Kidney (tissue), 14 donors: ENCODE measurements around the gene NDUFS4. TPM values are rescaled to one million over a fixed set of nuclear protein-coding genes. Genes with fewer than 3 reads are reported as not detected.

Experiments used
- DNase-seq, 5 donors: peaks; one replicate each; pipeline ENCODE4 v3.0.0-alpha.2; 2013 to 2020
- FAIRE-seq: peaks from 2 replicates; lab custom pipeline; 2012; peaks lifted over from hg19 to GRCh38; lab: Jason Lieb, UNC
- H3K27ac ChIP-seq, 2 donors: one replicate each; pipeline ENCODE4 v1.7.0; 2013; ENCODE audit warnings: low read depth in 2 of 2, low read length in 2 of 2, inconsistent platforms in 1 of 2
- H3K27me3 ChIP-seq: one replicate; pipeline ENCODE4 v1.7.1; 2013; ENCODE audit warnings: low read length, inconsistent platforms; ENCODE audit not compliant: control insufficient read depth, insufficient read depth
- H3K36me3 ChIP-seq, 3 donors: one replicate each; pipeline versions ENCODE4 v1.7.0 to v1.7.1; 2013; ENCODE audit warnings: low read length in 3 of 3, control low read depth in 1 of 3, inconsistent platforms in 1 of 3; ENCODE audit not compliant: insufficient read depth in 3 of 3, control insufficient read depth in 2 of 3
- H3K4me1 ChIP-seq, 3 donors: one replicate each; pipeline versions ENCODE4 v1.7.0 to v1.7.1; 2013; ENCODE audit warnings: low read length in 3 of 3, inconsistent platforms in 1 of 3, low read depth in 1 of 3; ENCODE audit not compliant: control insufficient read depth in 2 of 3, insufficient read depth in 2 of 3
- H3K4me3 ChIP-seq, 3 donors: one replicate each; pipeline versions ENCODE4 v1.7.0 to v1.8.1; 2013; ENCODE audit warnings: low read length in 3 of 3, control low read depth in 1 of 3, inconsistent platforms in 1 of 3
- H3K9ac ChIP-seq, 3 donors: one replicate each; pipeline versions ENCODE4 v1.7.0 to v1.7.1; 2013; ENCODE audit warnings: low read length in 3 of 3, control low read depth in 1 of 3, inconsistent platforms in 1 of 3
- H3K9me3 ChIP-seq, 3 donors: one replicate each; pipeline versions ENCODE4 v1.7.0 to v1.7.1; 2013; ENCODE audit warnings: low read length in 3 of 3, control low read depth in 1 of 3, inconsistent platforms in 1 of 3; ENCODE audit not compliant: control insufficient read depth in 2 of 3, insufficient read depth in 1 of 3
- CTCF ChIP-seq: IDR thresholded peaks from 3 replicates; pipeline ENCODE4 v1.5.1; 2012; ENCODE audit warnings: mild to moderate bottlenecking, moderate library complexity, borderline replicate concordance; ENCODE audit not compliant: insufficient read depth; ENCODE audit errors: extremely low read depth
- intact Hi-C: fragments of 100-400 bp; cut with DNase I; formaldehyde crosslinking; loops from one replicate; pipeline ENCODE4 v1.11.1; 2022
- polyA plus RNA-seq: library from polyadenylated mRNA; stranded (reverse); fragments of 350-450 nt; fragmentation: Illumina TruSeq; extraction: RNeasy Lipid Tissue Mini Kit (QIAGEN cat#74804); gene quantifications from one replicate; pipeline ENCODE4 v1.2.3, GENCODE V29; 2014; ENCODE audit warnings: low read depth, low replicate concordance; ENCODE audit not compliant: insufficient read depth
- total RNA-seq: library from RNA; stranded (reverse); fragmentation: NEBNext Ultra II Directional; extraction: Animal tissue kit (Norgen Biotek cat#: 25700); gene quantifications from one replicate; pipeline ENCODE4 v1.2.1, GENCODE V29; 2021
- donor health status: control.
- donor health status: control.
- donor health status: control.
- donor health status: control.
- donor health status: control.
- donor health status: DM: yes; HTN: yes; CAD: no.
- donor health status: Normal renal cell carcinoma (clear cell type).

NDUFS4 gene
- total and polyA plus RNA-seq, 2 donors from 2014 or later = 73.9 to 219 TPM

- FAIRE-seq = no peak
- no peak for TF ChIP-seq CTCF
- intact Hi-C loops = no loop called here
Observed at GRCh38 chr5:53556001-53556400, 4.4 kb upstream of the NDUFS4 start.

GRCh38 chr5:53557386-53557785 lies 3.1 kb upstream of the NDUFS4 start:
- DNase-seq (no peak), FAIRE-seq (no peak)
- no peaks in the 10 kb centered on the region for H3K36me3 ChIP-seq
- H3K27ac ChIP-seq = no peak overlapping the region
- H3K27me3 ChIP-seq = no peaks in the 10 kb centered on the region
- no peak overlapping the region for H3K4me3 ChIP-seq
- no peak overlapping the region for H3K9ac ChIP-seq
- intact Hi-C loops = no loop called here
- no peaks in the 10 kb centered on the region for H3K9me3 ChIP-seq
- no peaks in the 10 kb centered on the region for H3K4me1 ChIP-seq
- no peak for TF ChIP-seq CTCF

More at GRCh38 chr5:53556001-53556400, 4.4 kb upstream of the NDUFS4 start:
- no peak overlapping the region for H3K27ac ChIP-seq
- no peaks in the 10 kb centered on the region for H3K4me1 ChIP-seq
- no peak overlapping the region for H3K9ac ChIP-seq
- H3K9me3 ChIP-seq = no peaks in the 10 kb centered on the region
- H3K36me3 ChIP-seq = no peaks in the 10 kb centered on the region
- DNase-seq = no peak
- no peaks in the 10 kb centered on the region for H3K27me3 ChIP-seq
- no peak overlapping the region for H3K4me3 ChIP-seq

GRCh38 chr5:53558966-53559365 lies 1.5 kb upstream of the NDUFS4 start:
- FAIRE-seq = no peak
- no peak for TF ChIP-seq CTCF
- intact Hi-C loops = no loop called here
- DNase-seq = no peak
- Histone ChIP-seq H3K4me3 (no peak overlapping the region), H3K4me1 (no peaks in the 10 kb centered on the region), H3K9ac (no peak overlapping the region), H3K36me3 (no peaks in the 10 kb centered on the region), H3K9me3 (no peaks in the 10 kb centered on the region), H3K27ac (no peak overlapping the region), H3K27me3 (no peaks in the 10 kb centered on the region)

- Histone ChIP-seq H3K4me1 (no peaks in the 10 kb centered on the region), H3K9ac (peak overlapping the region; percentile 11 to 93 (median 92)), H3K27me3 (no peaks in the 10 kb centered on the region), H3K4me3 (peak overlapping the region; percentile 94 to 97 (median 94)), H3K27ac (no peak overlapping the region), H3K9me3 (no peaks in the 10 kb centered on the region), H3K36me3 (no peaks in the 10 kb centered on the region)
- no peak for TF ChIP-seq CTCF
- DNase-seq = peak in 1 of 5 donors; percentile 10
- FAIRE-seq = peak; percentile 19
- intact Hi-C loops = no loop called here
Observed at GRCh38 chr5:53560028-53560427, 411 bp upstream of the NDUFS4 start.
